Activated CD8-positive, alpha-beta memory T cell treated with anti-CD3 and anti-CD28 coated beads for 24 hours (primary cell): ENCODE measurements around the gene BIRC7.

Experiments used
- DNase-seq: peaks from one replicate; pipeline ENCODE4 v3.0.0-alpha.2; 2020

The BIRC7 gene

GRCh38 chr20:63284544-63284949, 48.8 kb downstream of the BIRC7 start:
- no peak for DNase-seq

- no peak for DNase-seq
Observed at GRCh38 chr20:63284981-63285524, 49.3 kb downstream of the BIRC7 start.

- no peak for DNase-seq
Observed at GRCh38 chr20:63285636-63286615, 50.2 kb downstream of the BIRC7 start.

GRCh38 chr20:63286781-63287696, 51.3 kb downstream of the BIRC7 start:
- no peak for DNase-seq

GRCh38 chr20:63287697-63288580, 52.2 kb downstream of the BIRC7 start:
- DNase-seq = no peak

GRCh38 chr20:63288581-63289251, 53.0 kb downstream of the BIRC7 start:
- DNase-seq = no peak

GRCh38 chr20:63289311-63290135, 53.8 kb downstream of the BIRC7 start:
- DNase-seq = no peak
